ENCODE data around the gene ATP1A4. TPM values are rescaled to one million over a fixed set of nuclear protein-coding genes. Genes with fewer than 3 reads are reported as not detected.

Gene ATP1A4
- polyA plus RNA-seq, 1 experiment: not detected

- H3K36me3 ChIP-seq (ENCODE audit: control insufficient read depth, insufficient read depth, low read length): peaks cover 25% of the 10 kb centered on the region
- H3K27me3 ChIP-seq (ENCODE audit: control insufficient read depth, insufficient read depth, low read length): no peaks in the 10 kb centered on the region
- no peak overlapping the region for H3K4me3 ChIP-seq (ENCODE audit: low read depth, low read length)
- TF ChIP-seq CTCF (IDR thresholded peaks at IDR 0.05; ENCODE audit: insufficient read depth, low read depth, low read length): no peak
- CTCF ChIA-PET: interaction anchor here (0.8 to 3.4 kb wide), 5 partner anchors 8 to 126 kb away, joined by 3 to 24 read pairs (median 3); no protein-coding TSS in a partner anchor
- DNase-seq (ENCODE audit: low read depth): no peak
- POLR2A ChIA-PET: no interaction called here
These were observed 76.2 kb downstream of the ATP1A4 start for GRCh38 chr1:160227561-160227960.

- CTCF ChIA-PET: interaction anchor here (0.7 to 3.4 kb wide), 5 partner anchors 9 to 143 kb away, joined by 3 to 24 read pairs (median 4); no protein-coding TSS in a partner anchor
- TF ChIP-seq CTCF (IDR thresholded peaks at IDR 0.05; ENCODE audit: insufficient read depth, low read depth, low read length): no peak
- Histone ChIP-seq H3K27me3 (ENCODE audit: control insufficient read depth, insufficient read depth, low read length) (no peaks in the 10 kb centered on the region), H3K4me3 (ENCODE audit: low read depth, low read length) (no peak overlapping the region), H3K36me3 (ENCODE audit: control insufficient read depth, insufficient read depth, low read length) (peaks cover 21% of the 10 kb centered on the region)
- DNase-seq (ENCODE audit: low read depth): no peak
- POLR2A ChIA-PET: no interaction called here
These were observed 77.0 kb downstream of the ATP1A4 start for GRCh38 chr1:160228431-160228830.

- Histone ChIP-seq H3K4me3 (ENCODE audit: low read depth, low read length) (no peak overlapping the region), H3K27me3 (ENCODE audit: control insufficient read depth, insufficient read depth, low read length) (no peaks in the 10 kb centered on the region), H3K36me3 (ENCODE audit: control insufficient read depth, insufficient read depth, low read length) (peaks cover 8% of the 10 kb centered on the region)
- no peak for DNase-seq (ENCODE audit: low read depth)
- ChIA-PET CTCF (interaction anchor here (0.6 to 2.8 kb wide), 11 partner anchors 8 to 255 kb away, joined by 3 to 7 read pairs (median 4); no protein-coding TSS in a partner anchor), POLR2A (no interaction called here)
- no peak for TF ChIP-seq CTCF (IDR thresholded peaks at IDR 0.05; ENCODE audit: insufficient read depth, low read depth, low read length)
These were observed 81.5 kb downstream of the ATP1A4 start for GRCh38 chr1:160232911-160233310.

Other genes with a start within 250 kb of the ATP1A4 start
- 628 and 745 TPM in 2 replicates for gene TAGLN2, start 226.1 kb upstream of the ATP1A4 start, polyA plus RNA-seq (2011; rRNA removed)
- gene IGSF9, start 206.0 kb upstream of the ATP1A4 start, polyA plus RNA-seq (2011; rRNA removed): not detected in 2 replicates
- not detected in 2 replicates for gene SLAMF9, start 197.4 kb upstream of the ATP1A4 start, polyA plus RNA-seq (2011; rRNA removed)
- 3.5 and 4.8 TPM in 2 replicates for gene PIGM, start 119.6 kb upstream of the ATP1A4 start, polyA plus RNA-seq (2011; rRNA removed)
- not detected in 2 replicates for gene KCNJ10, start 81.4 kb upstream of the ATP1A4 start, polyA plus RNA-seq (2011; rRNA removed)
- gene KCNJ9, start 70.1 kb upstream of the ATP1A4 start, polyA plus RNA-seq (2011; rRNA removed): not detected in 2 replicates
- 17.4 and 29.7 TPM in 2 replicates for gene IGSF8, start 53.0 kb upstream of the ATP1A4 start, polyA plus RNA-seq (2011; rRNA removed)
- 0.49 and 1.1 TPM in 2 replicates for gene ATP1A2, start 35.8 kb upstream of the ATP1A4 start, polyA plus RNA-seq (2011; rRNA removed)
- 1.4 and 1.5 TPM in 2 replicates for gene CASQ1, start 39.0 kb downstream of the ATP1A4 start, polyA plus RNA-seq (2011; rRNA removed)
- gene PEA15, start 53.8 kb downstream of the ATP1A4 start, polyA plus RNA-seq (2011; rRNA removed): 937 and 1,035 TPM in 2 replicates
- gene DCAF8, start 110.9 kb downstream of the ATP1A4 start, polyA plus RNA-seq (2011; rRNA removed): 84.0 and 87.3 TPM in 2 replicates
- 52.6 and 69.1 TPM in 2 replicates for gene PEX19, start 133.5 kb downstream of the ATP1A4 start, polyA plus RNA-seq (2011; rRNA removed)
- 267 and 304 TPM in 2 replicates for gene COPA, start 191.6 kb downstream of the ATP1A4 start, polyA plus RNA-seq (2011; rRNA removed)
- gene NCSTN, start 191.8 kb downstream of the ATP1A4 start, polyA plus RNA-seq (2011; rRNA removed): 214 and 260 TPM in 2 replicates
- gene NHLH1, start 215.5 kb downstream of the ATP1A4 start, polyA plus RNA-seq (2011; rRNA removed): 0.13 and 0.20 TPM in 2 replicates
- 0.23 and 0.33 TPM in 2 replicates for gene VANGL2, start 249.0 kb downstream of the ATP1A4 start, polyA plus RNA-seq (2011; rRNA removed)

Measured in BJ (cell line).